ENCODE measurements around the gene RNF213. TPM values are rescaled to one million over a fixed set of nuclear protein-coding genes. Genes with fewer than 3 reads are reported as not detected.

RNF213 gene
- total and polyA plus RNA-seq, 9 donors = 21.5 to 89.1 (median 50.8) TPM

GRCh38 chr17:80222376-80223141 lies 38.1 kb upstream of the RNF213 start:
- H3K9me3 ChIP-seq = no peaks in the 10 kb centered on the region
- WGBS, 3 donors = 79 to 88% (median 88%) methylated on average over 18 of the region's 18 CpGs
- intact Hi-C loops (cut with DNase I) = no loop called here
- H3K36me3 ChIP-seq = no peaks in the 10 kb centered on the region
- H3K4me1 ChIP-seq (ENCODE audit: insufficient read depth) = peaks cover 10% of the 10 kb centered on the region
- DNase-seq = no peak
- no peak overlapping the region for H3K27ac ChIP-seq
- H3K27me3 ChIP-seq = no peaks in the 10 kb centered on the region
- no peak overlapping the region for H3K4me3 ChIP-seq
- no peak for TF ChIP-seq CTCF (IDR thresholded peaks at IDR 0.05)
- TF ChIP-seq EP300 (IDR thresholded peaks at IDR 0.05) = no peak

- no peak for TF ChIP-seq CTCF (IDR thresholded peaks at IDR 0.05)
- TF ChIP-seq EP300 (IDR thresholded peaks at IDR 0.05) = no peak
- TF ChIP-seq POLR2A (IDR thresholded peaks at IDR 0.05) = no peak
- Histone ChIP-seq H3K27ac (no peak overlapping the region), H3K27me3 (no peaks in the 10 kb centered on the region), H3K9me3 (no peaks in the 10 kb centered on the region), H3K36me3 (no peaks in the 10 kb centered on the region), H3K4me3 (no peak overlapping the region), H3K4me1 (ENCODE audit: insufficient read depth) (peaks cover 10% of the 10 kb centered on the region)
- DNase-seq = no peak
- intact Hi-C loops (cut with DNase I) = no loop called here
- WGBS, 3 donors = 94 to 96% (median 94%) methylated on average over 18 of the region's 18 CpGs
These were observed 37.4 kb upstream of the RNF213 start for GRCh38 chr17:80223142-80223815.

- H3K36me3 ChIP-seq = no peaks in the 10 kb centered on the region
- TF ChIP-seq EP300 (IDR thresholded peaks at IDR 0.05) (no peak), POLR2A (IDR thresholded peaks at IDR 0.05) (no peak)
- WGBS, 3 donors = 80 to 89% (median 84%) methylated on average over 11 of the region's 11 CpGs
- no peaks in the 10 kb centered on the region for H3K9me3 ChIP-seq
- intact Hi-C loops (cut with DNase I) = no loop called here
- peaks cover 10% of the 10 kb centered on the region for H3K4me1 ChIP-seq (ENCODE audit: insufficient read depth)
- no peak for DNase-seq
- H3K27ac ChIP-seq = no peak overlapping the region
- H3K27me3 ChIP-seq = no peaks in the 10 kb centered on the region
- H3K4me3 ChIP-seq = no peak overlapping the region
These were observed 36.7 kb upstream of the RNF213 start for GRCh38 chr17:80223838-80224497.

- DNase-seq = no peak
- H3K9me3 ChIP-seq = no peaks in the 10 kb centered on the region
- H3K27me3 ChIP-seq = no peaks in the 10 kb centered on the region
- H3K36me3 ChIP-seq = no peaks in the 10 kb centered on the region
- no peak overlapping the region for H3K4me3 ChIP-seq
- intact Hi-C loops (cut with DNase I) = no loop called here
- H3K27ac ChIP-seq = no peak overlapping the region
- 88 to 93% (median 92%) methylated on average over 5 to 6 of the region's 6 CpGs for WGBS, 3 donors
- TF ChIP-seq EP300 (IDR thresholded peaks at IDR 0.05) = no peak
- TF ChIP-seq CTCF (IDR thresholded peaks at IDR 0.05) = no peak
- TF ChIP-seq POLR2A (IDR thresholded peaks at IDR 0.05) = no peak
- H3K4me1 ChIP-seq (ENCODE audit: insufficient read depth) = peaks cover 6% of the 10 kb centered on the region
These were observed 36.0 kb upstream of the RNF213 start for GRCh38 chr17:80224683-80225082.
